A673 (cell line): ENCODE measurements around the gene FRMD3. TPM values are rescaled to one million over a fixed set of nuclear protein-coding genes. Genes with fewer than 3 reads are reported as not detected.

Source experiments
- BruUV-seq: library from RNA; stranded (reverse); fragments of 400-500 nt; replicated peaks from 2 replicates; lab custom pipeline; 2021; lab: Mats Ljungman, UMichigan
- CTCF ChIA-PET: fragments of 300-600 bp; sonication (Branson Sonifier 250); formaldehyde crosslinking; loops from one replicate; lab custom pipeline; 2022; ENCODE audit warnings: antibody characterized with exemption; lab: Charles Lee
- POLR2A ChIA-PET: fragments of 300-600 bp; sonication (Branson Sonifier 250); formaldehyde crosslinking; loops from one replicate; lab custom pipeline; 2022; ENCODE audit warnings: antibody characterized with exemption; ENCODE audit not compliant: low non-redundant PET; lab: Charles Lee
- DNase-seq: peaks from one replicate; pipeline ENCODE4 v3.0.0-alpha.2; 2015; ENCODE audit warnings: low spot score
- H3K27ac ChIP-seq: fragments of 200-600 bp; sonication (generic); 2 replicates; pipeline ENCODE4 v1.5.1; 2016; ENCODE audit warnings: mixed run types, low read depth, mild to moderate bottlenecking, mixed read lengths, antibody characterized with exemption, low read length; ENCODE audit not compliant: poor library complexity, severe bottlenecking
- H3K27me3 ChIP-seq: fragments of 200-600 bp; sonication (generic); replicated peaks from 2 replicates; pipeline ENCODE4 v1.6.1; 2017; ENCODE audit warnings: mixed run types, low read depth, mild to moderate bottlenecking, mixed read lengths, antibody characterized with exemption, low read length; ENCODE audit not compliant: insufficient read depth, poor library complexity
- H3K36me3 ChIP-seq: fragments of 200-600 bp; sonication (generic); 2 replicates; pipeline ENCODE4 v1.6.1; 2016; ENCODE audit warnings: mixed run types, mild to moderate bottlenecking, mixed read lengths, antibody characterized with exemption, low read length; ENCODE audit not compliant: insufficient read depth, poor library complexity, severe bottlenecking
- H3K4me1 ChIP-seq: fragments of 200-600 bp; sonication (generic); 2 replicates; pipeline ENCODE4 v1.6.1; 2017; ENCODE audit warnings: mixed run types, mild to moderate bottlenecking, mixed read lengths, antibody characterized with exemption, low read length; ENCODE audit not compliant: insufficient read depth, poor library complexity, severe bottlenecking
- H3K4me3 ChIP-seq: fragments of 200-600 bp; sonication (generic); 2 replicates; pipeline ENCODE4 v1.5.1; 2016; ENCODE audit warnings: low read depth, mixed run types, mild to moderate bottlenecking, mixed read lengths, low read length; ENCODE audit not compliant: poor library complexity, severe bottlenecking
- H3K9me3 ChIP-seq: fragments of 200-600 bp; sonication (generic); 2 replicates; pipeline ENCODE4 v1.6.1; 2016; ENCODE audit warnings: mixed run types, low read depth, mild to moderate bottlenecking, mixed read lengths, antibody characterized with exemption, low read length; ENCODE audit not compliant: poor library complexity, severe bottlenecking
- CTCF ChIP-seq: fragments of 300-800, 200-600 bp; sonication (generic); conservative IDR thresholded peaks from 2 replicates; pipeline ENCODE4 v1.5.1; 2017; ENCODE audit warnings: low read depth, mild to moderate bottlenecking, antibody characterized with exemption, low read length, moderate library complexity, mixed read lengths
- EZH2 ChIP-seq: fragments of 200-600 bp; sonication (generic); IDR thresholded peaks from 2 replicates; pipeline ENCODE4 v1.6.1; 2017; ENCODE audit warnings: borderline replicate concordance, low read depth, mild to moderate bottlenecking, mixed read lengths, antibody characterized with exemption, low read length; ENCODE audit not compliant: poor library complexity, severe bottlenecking
- intact Hi-C: fragments of 100-400 bp; cut with micrococcal nuclease; formaldehyde crosslinking; loops from one replicate; pipeline ENCODE4 v1.10.0; 2022; ENCODE audit not compliant: unreplicated experiment
- total RNA-seq: library from RNA; stranded (reverse); gene quantifications from 2 replicates; pipeline ENCODE4 v1.2.3, GENCODE V29; 2021

The FRMD3 gene
- total RNA-seq, 1 experiment from 2014 or later: 1.0 TPM

DNA sequence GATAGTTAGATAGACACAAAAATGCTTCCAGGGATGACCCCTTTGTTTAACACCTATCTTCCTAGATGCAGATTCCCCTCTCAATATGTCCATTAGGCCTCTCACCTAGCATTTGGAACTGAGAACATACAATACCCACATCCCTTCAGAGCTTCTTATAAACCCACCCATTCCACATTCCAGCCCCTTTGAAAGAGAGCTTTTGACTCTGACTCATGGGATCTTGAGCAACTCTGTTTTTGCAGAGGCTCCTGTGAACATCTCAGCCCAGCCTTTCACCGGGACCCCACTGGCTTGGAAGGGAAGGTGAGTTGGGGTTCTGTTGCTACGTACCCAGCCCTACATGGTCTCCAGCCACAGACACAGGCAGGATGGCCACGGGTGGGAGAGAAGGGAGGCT is 195.5 kb downstream of the FRMD3 start:
- BruUV-seq: no TSS peak
- intact Hi-C loops: no loop called here
- Histone ChIP-seq H3K4me3 (no peak overlapping the region), H3K27ac (no peak overlapping the region), H3K4me1 (no peaks in the 10 kb centered on the region), H3K27me3 (peaks cover under 1% of the 10 kb centered on the region), H3K36me3 (no peaks in the 10 kb centered on the region), H3K9me3 (no peaks in the 10 kb centered on the region)
- TF ChIP-seq EZH2 (no peak), CTCF (no peak)
- DNase-seq: no peak
- ChIA-PET CTCF (no interaction called here), POLR2A (interaction anchor here (0.6 kb wide), 1 partner anchor 9 kb away, joined by 3 read pairs; no protein-coding TSS in a partner anchor)

DNA sequence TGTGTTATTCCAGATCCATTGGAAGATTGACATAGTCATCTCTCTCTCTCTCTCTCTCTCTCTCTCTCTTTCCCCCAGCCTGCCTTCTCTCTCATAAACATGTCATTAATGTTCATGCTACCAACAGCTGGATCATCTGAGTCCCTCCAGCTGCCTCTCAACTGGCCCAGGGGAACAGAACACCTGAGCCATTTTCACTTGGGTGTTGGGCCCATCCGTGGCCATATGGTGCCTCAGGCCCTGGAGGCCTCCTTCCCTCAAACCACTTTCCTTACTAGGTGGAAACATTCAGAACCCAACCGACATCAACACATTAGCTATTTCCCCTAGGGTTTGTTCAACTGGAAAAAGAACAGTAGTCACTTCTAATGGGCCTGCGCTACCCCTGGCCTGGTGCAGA is 196.2 kb downstream of the FRMD3 start:
- no TSS peak for BruUV-seq
- ChIA-PET POLR2A (no interaction called here), CTCF (interaction anchor here (0.6 kb wide), 1 partner anchor 12 kb away, joined by 4 read pairs; no protein-coding TSS in a partner anchor)
- Histone ChIP-seq H3K27ac (no peak overlapping the region), H3K4me3 (no peak overlapping the region), H3K27me3 (no peaks in the 10 kb centered on the region), H3K9me3 (no peaks in the 10 kb centered on the region), H3K4me1 (no peaks in the 10 kb centered on the region), H3K36me3 (no peaks in the 10 kb centered on the region)
- intact Hi-C loops: no loop called here
- no peak for DNase-seq
- TF ChIP-seq CTCF: no peak
- no peak for TF ChIP-seq EZH2

DNA sequence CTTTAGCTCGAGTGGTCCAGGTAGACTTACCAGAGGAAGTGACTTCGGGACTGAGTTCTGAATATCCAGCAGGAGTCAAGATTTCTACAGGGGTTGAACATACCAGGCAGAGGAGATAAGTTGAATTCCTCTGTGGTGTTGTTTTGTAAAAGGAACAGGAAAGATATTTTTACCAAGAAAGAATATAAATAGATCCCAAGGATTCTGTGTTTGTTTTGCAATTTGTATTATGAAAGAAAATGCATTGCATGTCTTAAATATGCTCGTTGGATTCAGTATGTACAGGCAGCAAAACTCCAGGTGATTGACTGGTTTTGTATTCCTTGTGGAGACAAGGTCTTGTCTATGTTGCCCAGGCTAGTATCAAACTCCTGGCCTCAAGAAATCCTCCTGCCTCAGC is 197.8 kb downstream of the FRMD3 start:
- no peak for TF ChIP-seq EZH2
- no peak for TF ChIP-seq CTCF
- CTCF ChIA-PET: no interaction called here
- no TSS peak for BruUV-seq
- Histone ChIP-seq H3K4me3 (no peak overlapping the region), H3K9me3 (no peaks in the 10 kb centered on the region), H3K27me3 (no peaks in the 10 kb centered on the region), H3K36me3 (no peaks in the 10 kb centered on the region), H3K4me1 (no peaks in the 10 kb centered on the region), H3K27ac (no peak overlapping the region)
- DNase-seq: no peak
- intact Hi-C loops: no loop called here
- POLR2A ChIA-PET: no interaction called here
